H9 (cell line): Measurements from ENCODE around the gene CLPTM1L. TPM values are rescaled to one million over a fixed set of nuclear protein-coding genes. Genes with fewer than 3 reads are reported as not detected.

Experiments used
- DNase-seq: peaks from one replicate; pipeline ENCODE4 v3.0.0-alpha.2; 2017
- H2AFZ ChIP-seq: one replicate; pipeline ENCODE4 v1.6.1; 2013; ENCODE audit warnings: mild to moderate bottlenecking, low read length, control low read depth, moderate library complexity
- H2AK5ac ChIP-seq: 2 replicates; pipeline ENCODE4 v1.6.1; 2013; ENCODE audit warnings: low read length, control low read depth, mixed read lengths; ENCODE audit not compliant: insufficient read length
- H2BK120ac ChIP-seq: one replicate; pipeline ENCODE4 v1.6.1; 2013; ENCODE audit warnings: low read depth, mild to moderate bottlenecking, low read length, control low read depth, inconsistent platforms; ENCODE audit not compliant: poor library complexity, severe bottlenecking
- H2BK12ac ChIP-seq: 2 replicates; pipeline ENCODE4 v1.6.1; 2013; ENCODE audit warnings: low read length, control low read depth, mixed read lengths, low read depth; ENCODE audit not compliant: insufficient read length
- H2BK15ac ChIP-seq: 2 replicates; pipeline ENCODE4 v1.6.1; 2013; ENCODE audit warnings: low read depth, low read length, control low read depth
- H2BK20ac ChIP-seq: one replicate; pipeline ENCODE4 v1.6.1; 2013; ENCODE audit warnings: low read depth, mild to moderate bottlenecking, low read length, control low read depth, inconsistent platforms; ENCODE audit not compliant: poor library complexity, severe bottlenecking
- H2BK5ac ChIP-seq: 2 replicates; pipeline ENCODE4 v1.6.1; 2013; ENCODE audit warnings: low read length, control low read depth, mixed read lengths; ENCODE audit not compliant: insufficient read length
- H3K14ac ChIP-seq: 2 replicates; pipeline ENCODE4 v1.6.1; 2013; ENCODE audit warnings: low read length, control low read depth; ENCODE audit not compliant: insufficient read depth
- H3K18ac ChIP-seq: 2 replicates; pipeline ENCODE4 v1.6.1; 2013; ENCODE audit warnings: low read depth, mild to moderate bottlenecking, mixed read lengths, low read length, control low read depth; ENCODE audit not compliant: insufficient read length
- H3K23ac ChIP-seq: 2 replicates; pipeline ENCODE4 v1.6.1; 2013; ENCODE audit warnings: low read length, control low read depth, mixed read lengths, low read depth; ENCODE audit not compliant: insufficient read length
- H3K23me2 ChIP-seq: 2 replicates; pipeline ENCODE4 v1.6.1; 2013; ENCODE audit warnings: low read depth, mild to moderate bottlenecking, mixed read lengths, low read length, control low read depth; ENCODE audit not compliant: insufficient read length, poor library complexity, severe bottlenecking
- H3K27ac ChIP-seq: 2 replicates; pipeline ENCODE4 v1.5.1; 2013; ENCODE audit warnings: low read length, control low read depth, mixed read lengths, low read depth; ENCODE audit not compliant: insufficient read length
- H3K27me3 ChIP-seq: 2 replicates; pipeline ENCODE4 v1.6.1; 2013; ENCODE audit warnings: low read length, control low read depth, inconsistent platforms; ENCODE audit not compliant: insufficient read depth
- H3K4ac ChIP-seq: 2 replicates; pipeline ENCODE4 v1.6.1; 2013; ENCODE audit warnings: low read depth, mild to moderate bottlenecking, control low read depth, inconsistent platforms, low read length, moderate library complexity
- H3K4me1 ChIP-seq: 2 replicates; pipeline ENCODE4 v1.6.1; 2013; ENCODE audit warnings: low read length, control low read depth, inconsistent platforms; ENCODE audit not compliant: insufficient read depth
- H3K4me2 ChIP-seq: 2 replicates; pipeline ENCODE4 v1.6.1; 2013; ENCODE audit warnings: low read length, control low read depth, mixed read lengths; ENCODE audit not compliant: insufficient read length, insufficient read depth
- H3K56ac ChIP-seq: 2 replicates; pipeline ENCODE4 v1.6.1; 2013; ENCODE audit warnings: low read depth, mild to moderate bottlenecking, mixed read lengths, low read length, control low read depth; ENCODE audit not compliant: insufficient read length
- H3K79me1 ChIP-seq: 2 replicates; pipeline ENCODE4 v1.6.1; 2013; ENCODE audit warnings: low read depth, mild to moderate bottlenecking, moderate library complexity, low read length, control low read depth, inconsistent platforms; ENCODE audit not compliant: insufficient read depth, poor library complexity, severe bottlenecking
- H3K79me2 ChIP-seq: 2 replicates; pipeline ENCODE4 v1.6.1; 2013; ENCODE audit warnings: low read length, control low read depth, inconsistent platforms; ENCODE audit not compliant: insufficient read depth
- H3K9ac ChIP-seq: 2 replicates; pipeline ENCODE4 v1.6.1; 2013; ENCODE audit warnings: low read length, control low read depth, mixed read lengths; ENCODE audit not compliant: insufficient read length; ENCODE audit errors: extremely low read depth
- H3K9me3 ChIP-seq: one replicate; pipeline ENCODE4 v1.6.1; 2013; ENCODE audit warnings: low read depth, low read length, inconsistent platforms; ENCODE audit not compliant: control insufficient read depth
- H3T11ph ChIP-seq: one replicate; pipeline ENCODE4 v1.6.1; 2013; ENCODE audit warnings: mild to moderate bottlenecking, low read length, control low read depth, inconsistent platforms
- H4K20me1 ChIP-seq: one replicate; pipeline ENCODE4 v1.6.1; 2013; ENCODE audit not compliant: control insufficient read depth, insufficient read length, insufficient read depth
- H4K5ac ChIP-seq: 2 replicates; pipeline ENCODE4 v1.6.1; 2013; ENCODE audit warnings: low read depth, mild to moderate bottlenecking, mixed read lengths, low read length, control low read depth; ENCODE audit not compliant: insufficient read length
- H4K8ac ChIP-seq: replicated peaks from 2 replicates; pipeline ENCODE4 v1.6.1; 2013; ENCODE audit warnings: low read length, control low read depth, mixed read lengths, low read depth; ENCODE audit not compliant: insufficient read length
- H4K91ac ChIP-seq: 2 replicates; pipeline ENCODE4 v1.6.1; 2013; ENCODE audit warnings: low read depth, mild to moderate bottlenecking, moderate library complexity, mixed read lengths, low read length, control low read depth; ENCODE audit not compliant: insufficient read length
- H3K27ac Mint-ChIP-seq, 3 experiments: 2 replicates in 2 of 3; 3 replicates in 1 of 3; pipeline ENCODE4 v1.8.0; 2020 to 2021; ENCODE audit warnings: mixed read lengths in 3 of 3, mild to moderate bottlenecking in 1 of 3, moderate library complexity in 1 of 3
- H3K27me3 Mint-ChIP-seq: 2 replicates; pipeline ENCODE4 v1.8.0; 2021; ENCODE audit warnings: low read depth, mild to moderate bottlenecking, moderate library complexity, mixed read lengths
- H3K36me3 Mint-ChIP-seq, 3 experiments: 2 replicates in 2 of 3; 3 replicates in 1 of 3; pipeline ENCODE4 v1.8.0; 2020 to 2021; ENCODE audit warnings: low read depth in 3 of 3, mixed read lengths in 3 of 3; ENCODE audit not compliant: insufficient read depth in 1 of 3
- H3K4me1 Mint-ChIP-seq, 2 experiments: 2 replicates each; pipeline ENCODE4 v1.8.0; 2020; ENCODE audit warnings: mixed read lengths in 2 of 2
- H3K4me3 Mint-ChIP-seq, 2 experiments: 2 replicates in 1 of 2; 3 replicates in 1 of 2; pipeline ENCODE4 v1.8.0; 2020 to 2021; ENCODE audit warnings: mild to moderate bottlenecking in 2 of 2, mixed read lengths in 2 of 2, moderate library complexity in 1 of 2
- H3K9me3 Mint-ChIP-seq, 2 experiments: 2 replicates in 1 of 2; 3 replicates in 1 of 2; pipeline ENCODE4 v1.8.0; 2020; ENCODE audit warnings: mild to moderate bottlenecking in 2 of 2, mixed read lengths in 2 of 2, moderate library complexity in 1 of 2
- CTCF ChIP-seq: fragments of 200-600 bp; sonication (generic); conservative IDR thresholded peaks from 3 replicates; pipeline ENCODE4 v1.8.0; 2021; ENCODE audit warnings: antibody characterized with exemption, mild to moderate bottlenecking
- WGBS: extraction: QIAGEN DNeasy Blood & Tissue Kit; methylation state at CpG from one replicate; pipeline ENCODE4 v1.1.7; 2013; ENCODE audit warnings: missing lambda C conversion rate, low lambda C conversion rate, mixed read lengths; ENCODE audit not compliant: insufficient read length; ENCODE audit errors: extremely low coverage; 5-methylcytosine and 5-hydroxymethylcytosine counted together
- total RNA-seq: library from RNA; stranded (reverse); gene quantifications from 2 replicates; pipeline ENCODE4 v1.2.1, GENCODE V29; 2021

CLPTM1L gene
- total RNA-seq, 1 experiment from 2014 or later = 108 TPM

DNA sequence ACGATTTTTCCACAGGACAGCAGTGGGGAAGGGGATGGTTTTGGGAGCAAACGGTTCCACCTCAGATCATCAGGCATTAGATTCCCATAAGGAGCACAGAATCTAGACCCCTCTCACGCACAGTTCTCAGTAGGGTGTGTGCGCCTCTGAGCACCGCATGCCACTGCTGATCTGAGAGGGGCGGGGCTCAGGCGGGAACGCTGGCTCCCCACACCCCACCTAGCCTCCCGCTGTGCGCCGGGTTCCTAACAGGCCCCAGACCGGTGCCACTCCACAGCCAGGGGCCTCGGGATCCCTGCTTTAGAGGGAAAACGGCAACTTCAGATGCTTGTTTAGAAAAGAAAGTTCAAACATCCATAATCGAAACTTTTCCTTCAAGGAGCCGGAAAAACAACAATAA lies 70.4 kb downstream of the CLPTM1L start:
- WGBS = no CpG with 5 or more reads among the region's 16 CpGs
- Histone ChIP-seq H3K4ac (no peak overlapping the region), H2BK15ac (no peak overlapping the region), H4K8ac (no peak overlapping the region), H2BK120ac (no peak overlapping the region), H2BK20ac (no peak overlapping the region), H3K27me3 (no peaks in the 10 kb centered on the region), H3K79me1 (no peaks in the 10 kb centered on the region), H3K79me2 (peaks cover 2% of the 10 kb centered on the region; the same call in 1 of the 2 replicates), H3K4me1 (no peaks in the 10 kb centered on the region), H3K9ac (no peak overlapping the region), H3K27ac (no peak overlapping the region), H2BK12ac (no peak overlapping the region), H3K23me2 (no peaks in the 10 kb centered on the region), H2AFZ (no peak overlapping the region), H3K9me3 (no peaks in the 10 kb centered on the region), H3T11ph (no peak overlapping the region), H3K14ac (no peak overlapping the region), H3K23ac (no peak overlapping the region), H4K5ac (no peak overlapping the region), H3K4me2 (no peak overlapping the region), H3K18ac (no peak overlapping the region), H2BK5ac (no peak overlapping the region), H4K91ac (no peak overlapping the region), H3K56ac (no peak overlapping the region), H2AK5ac (no peak overlapping the region), H4K20me1 (peaks cover 4% of the 10 kb centered on the region)
- H3K9me3 Mint-ChIP-seq = no peaks in the 10 kb centered on the region
- no peak overlapping the region for H3K4me3 Mint-ChIP-seq
- no peak for DNase-seq
- H3K27me3 Mint-ChIP-seq = peaks cover 1% of the 10 kb centered on the region; the same call in 1 of the 2 replicates
- TF ChIP-seq CTCF = no peak
- H3K4me1 Mint-ChIP-seq = no peaks in the 10 kb centered on the region
- peaks cover 27 to 32% (median 27%) of the 10 kb centered on the region in 3 experiments; a peak in 6 of 7 replicates for H3K36me3 Mint-ChIP-seq
- H3K27ac Mint-ChIP-seq = no peak overlapping the region
